Posterior vena cava (tissue), 2 donors: ENCODE results near the gene BLVRB. TPM values are rescaled to one million over a fixed set of nuclear protein-coding genes. Genes with fewer than 3 reads are reported as not detected.
"Not testable (repeated sequence)": the region's sequence is repeated elsewhere in the genome, so short reads cannot be mapped to it uniquely, and the experiment has no call there.

Experiments used
- DNase-seq: peaks from one replicate; pipeline ENCODE4 v3.0.0-alpha.2; 2020; ENCODE audit warnings: low spot score
- intact Hi-C, 2 donors: fragments of 100-400 bp; cut with DNase I; formaldehyde crosslinking; loops; one replicate each; pipeline versions ENCODE4 v1.14.1 to v1.14.2; 2022 to 2023
- long read RNA-seq, 2 donors: library from polyadenylated mRNA; unstranded; transcript quantifications; one replicate each; pipeline ENCODE4 v2.0.0, GENCODE V29; 2020 to 2021
- total RNA-seq, 2 donors: library from RNA; stranded (reverse); fragmentation: NEBNext Ultra II Directional; extraction: Animal tissue kit (Norgen Biotek cat#: 25700); gene quantifications; one replicate each; pipeline ENCODE4 v1.2.1, GENCODE V29; 2021
- donor health status: DM: yes; HTN: yes; CAD: no.
- donor health status: DM: yes; HTN: yes; CAD: no.

BLVRB gene
- total RNA-seq = 10 to 100 TPM; 77.4 to 88.1 TPM
- long read RNA-seq, donor 1, transcript BLVRB-201 (5 exons, 873 nt) = major isoform, 21 of 23 reads
- long read RNA-seq, donor 1, partial matches to known transcripts = 0 of 23 reads
- long read RNA-seq, donor 1, other reads (novel, unspliced or antisense) = 0 of 23 reads
- long read RNA-seq, donor 2, transcript BLVRB-201 (5 exons, 873 nt) = major isoform, 53 of 61 reads
- long read RNA-seq, donor 2, partial matches to known transcripts = 2 of 61 reads
- long read RNA-seq, donor 2, other reads (novel, unspliced or antisense) = 5 of 61 reads

- intact Hi-C loops = no loop called here
- DNase-seq = peak; percentile 100
Measured at GRCh38 chr19:40465557-40466218, at the start of gene BLVRB. BLVRB (minus strand) TSS chr19:40465745; CDS start chr19:40465688, 57 bp downstream.

- intact Hi-C loops = no loop called here
- DNase-seq = no peak
Measured at GRCh38 chr19:40513741-40514315, 48.3 kb upstream of the BLVRB start.

- intact Hi-C loops = no loop called here
- DNase-seq = no peak
Measured at GRCh38 chr19:40513345-40513678, 47.8 kb upstream of the BLVRB start.

GRCh38 chr19:40512473-40513344 lies 47.2 kb upstream of the BLVRB start:
- no peak for DNase-seq
- intact Hi-C loops = no loop called here

GRCh38 chr19:40512110-40512472 lies 46.5 kb upstream of the BLVRB start:
- intact Hi-C loops = no loop called here
- DNase-seq = no peak

- intact Hi-C loops = no loop called here
- no peak for DNase-seq
Measured at GRCh38 chr19:40511487-40511886, 45.9 kb upstream of the BLVRB start.

GRCh38 chr19:40510526-40511115 lies 45.1 kb upstream of the BLVRB start:
- intact Hi-C loops = no loop called here

GRCh38 chr19:40508739-40509260 lies 43.3 kb upstream of the BLVRB start:
- intact Hi-C loops = no loop called here
- DNase-seq = no peak

More at GRCh38 chr19:40510526-40511115, 45.1 kb upstream of the BLVRB start:
- DNase-seq = no peak

- intact Hi-C loops = no loop called here
- no peak for DNase-seq
Measured at GRCh38 chr19:40507892-40508291, 42.3 kb upstream of the BLVRB start.

GRCh38 chr19:40506099-40506498 lies 40.6 kb upstream of the BLVRB start:
- no peak for DNase-seq
- intact Hi-C loops = no loop called here

- intact Hi-C loops = no loop called here
- no peak for DNase-seq
Measured at GRCh38 chr19:40503320-40503695, 37.8 kb upstream of the BLVRB start.

- DNase-seq = no peak
- intact Hi-C loops = no loop called here
Measured at GRCh38 chr19:40502647-40503319, 37.2 kb upstream of the BLVRB start.

GRCh38 chr19:40502081-40502480 lies 36.5 kb upstream of the BLVRB start:
- intact Hi-C loops = no loop called here
- no peak for DNase-seq

GRCh38 chr19:40501599-40501998 lies 36.1 kb upstream of the BLVRB start:
- intact Hi-C loops = no loop called here
- no peak for DNase-seq

- intact Hi-C loops = loop anchor here in 1 of 2 donors (1.0 kb wide), 1 partner anchor 25 kb away; no protein-coding TSS in a partner anchor
- DNase-seq = not testable (repeated sequence)
Measured at GRCh38 chr19:40500678-40501530, 35.4 kb upstream of the BLVRB start.

- intact Hi-C loops = no loop called here
Measured at GRCh38 chr19:40499320-40499719, 33.8 kb upstream of the BLVRB start.

GRCh38 chr19:40497214-40497613 lies 31.7 kb upstream of the BLVRB start:
- intact Hi-C loops = no loop called here
- no peak for DNase-seq

More at GRCh38 chr19:40499320-40499719, 33.8 kb upstream of the BLVRB start:
- DNase-seq = no peak
